Tracheal epithelial cell (primary cell): ENCODE results near the gene SPRING1. TPM values are rescaled to one million over a fixed set of nuclear protein-coding genes. Genes with fewer than 3 reads are reported as not detected.

Source experiments
- total RNA-seq: library from RNA; depleted of rRNA; stranded (reverse); fragments of >200 nt; gene quantifications from 2 replicates; pipeline ENCODE4 v1.2.1, GENCODE V29; 2014

SPRING1 gene, protein sequence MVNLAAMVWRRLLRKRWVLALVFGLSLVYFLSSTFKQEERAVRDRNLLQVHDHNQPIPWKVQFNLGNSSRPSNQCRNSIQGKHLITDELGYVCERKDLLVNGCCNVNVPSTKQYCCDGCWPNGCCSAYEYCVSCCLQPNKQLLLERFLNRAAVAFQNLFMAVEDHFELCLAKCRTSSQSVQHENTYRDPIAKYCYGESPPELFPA
- 41.6 and 41.7 TPM in 2 replicates for total RNA-seq

DNA sequence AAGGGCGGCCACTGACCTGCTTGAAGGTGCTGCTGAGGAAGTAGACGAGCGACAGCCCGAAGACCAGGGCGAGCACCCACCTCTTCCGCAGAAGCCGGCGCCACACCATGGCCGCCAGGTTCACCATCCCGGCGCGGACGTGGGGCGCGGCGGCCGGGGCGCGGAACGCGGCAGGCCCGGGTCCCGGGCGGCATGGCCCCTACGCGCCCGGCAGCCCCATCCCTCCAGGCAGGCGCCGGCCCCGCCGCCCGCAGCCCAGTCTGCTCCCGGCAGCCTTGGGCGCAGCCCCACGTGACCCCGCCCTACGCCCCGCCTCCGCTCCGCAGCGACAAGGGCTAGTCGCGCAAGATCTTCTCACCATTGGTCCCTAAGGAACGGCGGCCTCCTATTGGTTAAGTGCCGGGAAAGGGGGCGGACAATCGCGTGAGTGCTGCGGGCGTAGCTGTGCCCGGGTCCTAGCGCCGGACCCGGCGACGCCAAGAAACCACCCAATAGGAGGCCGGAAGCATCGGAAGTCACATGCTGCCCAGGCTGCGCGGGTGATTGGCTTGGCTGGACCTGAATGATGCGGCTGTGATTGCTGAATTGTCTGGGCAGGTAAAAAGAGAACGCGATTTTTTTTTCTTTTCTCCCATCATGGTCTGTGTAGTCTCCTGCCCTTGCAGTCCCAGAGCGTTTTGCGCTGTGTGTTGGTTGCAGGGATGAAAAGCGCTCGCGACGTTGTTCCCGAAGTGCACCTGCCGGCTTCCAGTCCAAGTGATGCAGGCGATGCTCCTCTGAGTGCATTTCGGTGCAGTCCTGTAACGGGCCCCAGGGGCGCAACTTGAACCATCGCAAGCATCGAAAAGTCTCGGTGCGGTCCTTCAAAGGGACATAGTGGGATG lies at the start of gene SPRING1, which contains the start of gene RNFT2:
Gene SPRING1 (minus strand): TSS at position 296 of the 884 bp plus-strand sequence. CDS start 169 bp downstream, at position 127.
Gene RNFT2 (plus strand): TSS at position 542 of the 884 bp plus-strand sequence. CDS start 2,183 bp downstream, outside the sequence.

Other genes with a start within 250 kb of the SPRING1 start
- gene MAP1LC3B2, start 178.7 kb downstream of the SPRING1 start, total RNA-seq, result 0.43 and 0.48 TPM in 2 replicates
- gene RNFT2, start 246 bp upstream of the SPRING1 start, total RNA-seq, result under 0.01 and 0.72 TPM in 2 replicates
- under 0.01 TPM in 1 of 2 replicates, not detected in the other for gene HRK, start 143.4 kb upstream of the SPRING1 start, total RNA-seq
- gene FBXW8, start 172.9 kb upstream of the SPRING1 start, total RNA-seq, result 4.7 and 9.6 TPM in 2 replicates